Activated CD8-positive, alpha-beta memory T cell treated with anti-CD3 and anti-CD28 coated beads for 48 hours (primary cell): ENCODE measurements around the gene ATXN7L3B.

Experiments used
- DNase-seq, 3 experiments: peaks; one replicate each; pipeline ENCODE4 v3.0.0-alpha.2; 2020; ENCODE audit warnings: low read depth in 2 of 3, low spot score in 2 of 3

The ATXN7L3B gene

DNA sequence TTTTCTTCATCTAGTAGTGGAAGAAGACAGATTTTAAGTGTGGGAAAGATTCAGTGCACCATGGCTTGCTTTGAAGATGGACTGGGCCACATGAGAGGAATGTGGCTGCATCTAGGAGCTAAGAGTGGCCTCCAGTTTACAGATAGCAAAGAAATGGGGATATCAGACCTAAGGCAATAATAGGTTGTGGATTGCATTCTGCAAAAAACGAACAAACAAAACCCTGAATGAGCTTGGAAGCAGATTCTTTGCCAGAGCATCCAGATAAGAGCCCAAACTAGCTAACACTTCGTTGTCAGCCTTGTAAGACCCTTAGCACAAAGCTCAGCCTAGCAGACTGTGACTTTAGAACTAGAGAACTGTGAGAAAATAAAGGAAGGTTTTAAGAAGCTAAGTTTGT, 9.6 kb downstream of the ATXN7L3B start:
- DNase-seq, result no peak

DNA sequence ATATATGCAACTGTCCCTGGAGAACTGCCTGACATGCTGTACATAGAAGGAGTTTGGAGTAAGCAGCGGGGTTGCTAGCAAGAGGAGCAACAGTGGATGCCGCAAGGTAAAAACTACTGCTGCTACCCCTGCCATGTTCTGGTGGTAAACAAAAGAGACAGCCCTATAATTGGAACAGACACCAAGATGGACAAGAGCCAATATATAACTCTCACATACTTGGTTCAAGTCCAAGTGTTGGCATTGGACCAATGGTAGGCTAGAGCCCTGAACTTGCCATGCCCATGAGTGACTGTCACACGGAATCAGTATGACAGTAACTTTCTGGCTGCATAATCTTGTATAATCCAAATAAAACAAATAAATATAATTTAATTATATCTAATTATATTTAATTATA, 13.7 kb downstream of the ATXN7L3B start:
- no peak for DNase-seq

DNA sequence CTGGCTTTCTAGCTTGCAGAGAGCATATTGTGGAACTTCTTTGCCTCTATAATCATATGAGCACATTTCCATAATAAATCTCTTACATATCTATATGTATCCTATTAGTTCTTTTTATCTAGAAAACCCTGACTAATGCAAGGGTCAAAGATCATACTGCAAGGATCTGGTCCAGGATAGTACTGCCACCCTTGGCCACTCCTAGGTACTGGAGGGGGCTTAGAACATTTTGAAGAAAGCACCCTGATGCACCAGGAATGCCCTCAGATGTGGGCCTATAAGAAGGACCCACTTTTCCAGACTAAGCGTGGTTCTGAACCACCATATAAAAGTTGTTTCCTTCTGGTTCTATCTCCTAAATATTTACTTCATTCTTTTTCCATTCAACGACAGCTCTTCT, 14.6 kb downstream of the ATXN7L3B start:
- DNase-seq, result no peak

DNA sequence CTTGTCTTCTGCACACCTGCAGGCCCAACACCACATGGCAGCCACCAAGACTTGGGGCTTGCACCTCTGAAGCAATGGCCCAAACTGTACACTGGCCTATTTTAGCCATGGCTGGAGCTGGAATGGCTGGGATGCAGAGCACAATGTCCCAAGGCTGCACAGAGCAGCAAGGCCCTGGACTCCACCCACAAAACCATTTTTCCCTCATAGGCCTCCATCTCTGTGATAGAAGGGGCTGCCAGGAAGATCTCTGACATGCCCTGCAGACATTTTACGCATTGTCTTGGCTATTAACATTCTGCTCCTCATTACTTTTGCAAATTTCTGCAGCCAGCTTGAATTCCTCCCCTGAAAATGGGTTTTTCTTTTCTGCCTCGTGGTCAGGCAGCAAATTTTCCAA, 22.1 kb downstream of the ATXN7L3B start:
- no peak for DNase-seq

DNA sequence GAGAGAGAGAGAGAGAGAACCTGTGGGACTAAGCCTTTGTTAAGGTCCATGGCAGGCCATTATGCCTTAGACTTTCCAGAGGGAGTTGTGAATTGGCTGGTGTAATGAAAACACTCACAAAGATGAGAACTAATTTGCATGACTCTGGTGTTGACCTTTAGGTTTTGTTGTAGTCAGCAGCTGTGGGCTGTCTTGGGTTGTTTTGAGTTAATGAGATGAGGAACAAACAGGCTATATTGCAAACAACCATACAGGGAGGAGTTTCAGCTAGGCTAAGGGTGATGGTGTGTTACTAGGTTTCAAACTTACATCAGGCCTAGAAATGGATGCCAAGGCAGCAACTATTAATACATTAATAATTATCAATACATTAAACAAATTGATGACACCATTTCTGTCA, 26.3 kb downstream of the ATXN7L3B start:
- no peak for DNase-seq

DNA sequence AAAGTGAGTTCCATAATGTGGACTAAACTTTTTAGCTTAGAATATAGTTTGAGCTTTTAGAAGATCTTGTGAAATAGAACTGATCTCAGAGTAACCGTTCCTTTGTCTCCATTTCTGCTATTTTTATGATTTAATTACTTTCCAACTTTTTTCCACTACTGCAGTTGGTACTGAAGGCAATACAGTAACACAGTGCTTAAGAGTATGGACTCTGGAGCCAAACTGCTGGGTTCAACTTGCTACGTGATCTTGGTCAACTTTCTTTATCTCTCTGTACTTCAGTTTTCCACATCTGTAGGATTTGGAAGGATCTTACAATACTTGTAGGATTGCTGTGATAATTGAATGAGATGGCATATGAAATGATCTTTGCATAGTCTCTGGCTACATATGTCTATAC, 40.9 kb downstream of the ATXN7L3B start:
- no peak for DNase-seq

DNA sequence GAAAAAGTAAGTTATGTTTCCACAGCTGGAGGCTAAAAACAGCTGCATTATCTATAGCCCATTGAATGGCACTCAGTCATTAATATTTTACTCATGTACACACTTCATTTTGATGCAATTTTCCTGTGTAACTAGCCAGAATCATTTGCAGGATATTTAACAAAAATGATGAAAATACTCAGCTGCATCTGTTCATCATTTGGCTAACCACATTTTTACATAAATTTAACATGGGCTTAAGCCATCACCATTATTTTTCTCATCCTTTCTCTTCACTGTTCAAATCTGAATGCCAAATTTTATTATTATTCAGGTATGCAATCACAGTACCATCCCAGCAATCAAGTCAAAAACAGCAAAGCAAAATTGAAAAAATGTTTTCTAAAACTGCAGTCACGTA, 41.8 kb downstream of the ATXN7L3B start:
- DNase-seq, result no peak

DNA sequence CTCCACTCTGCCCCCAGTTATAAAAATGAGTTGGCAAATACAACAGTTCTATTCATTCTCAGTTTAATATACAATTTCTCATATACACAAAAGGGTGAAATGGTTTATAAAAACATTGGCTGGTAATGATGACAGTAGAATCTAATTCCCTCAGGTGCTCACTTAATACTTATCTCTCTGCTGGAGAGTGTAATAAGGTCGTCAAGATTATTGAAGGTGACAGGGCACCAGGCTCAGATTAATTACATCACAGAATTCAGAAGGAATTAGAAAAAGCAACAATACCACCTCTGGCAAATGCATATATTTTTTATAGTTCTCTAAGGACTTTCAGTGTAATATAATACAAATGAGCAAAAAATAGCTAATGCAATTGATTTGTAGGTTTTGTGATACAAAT, 42.3 kb downstream of the ATXN7L3B start:
- no peak for DNase-seq

DNA sequence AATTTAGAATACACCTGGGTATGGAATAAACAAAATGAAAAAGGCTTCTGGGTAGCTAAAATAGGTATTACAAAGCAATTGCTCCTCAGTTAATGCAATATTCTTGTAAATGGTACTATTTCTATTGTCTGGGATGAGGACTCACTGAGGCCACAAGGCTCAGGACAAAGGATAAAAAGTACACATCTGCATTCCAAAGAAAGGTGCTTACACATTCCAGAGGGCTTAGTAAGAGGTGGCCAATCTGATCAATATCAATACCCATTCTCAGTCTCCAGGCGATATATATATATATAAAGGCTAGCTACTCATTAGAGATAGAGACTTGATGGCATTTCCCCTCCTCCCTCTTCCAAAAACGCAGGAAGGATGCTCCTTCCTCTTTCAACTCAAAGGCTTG, 43.8 kb downstream of the ATXN7L3B start:
- DNase-seq, result no peak

DNA sequence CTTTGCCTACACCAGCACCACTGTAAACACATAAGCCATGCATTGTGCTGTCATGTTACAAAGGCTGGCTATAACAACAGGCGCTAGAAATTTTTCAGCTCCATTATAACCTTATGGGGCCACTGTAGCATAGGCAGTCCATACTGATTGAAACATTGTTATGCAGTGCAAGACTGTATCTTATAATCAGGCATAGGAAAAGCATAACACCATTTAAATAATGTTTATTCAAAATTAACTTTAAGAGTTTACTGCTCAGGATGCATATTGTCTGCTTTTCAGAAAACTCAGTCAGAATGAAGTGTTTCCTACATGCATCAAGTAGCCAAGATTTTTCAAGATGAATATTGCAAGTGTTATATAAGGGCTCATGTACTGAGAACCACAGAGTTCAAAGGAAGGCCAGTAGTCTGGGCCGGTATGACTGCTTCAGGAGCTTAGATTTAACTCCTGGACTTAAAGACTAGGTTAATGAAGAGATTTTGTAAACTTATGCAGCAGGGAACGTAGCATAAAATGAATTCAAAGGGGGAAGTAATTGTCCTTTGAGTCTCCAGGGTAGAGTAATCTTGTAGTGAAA, 46.9 kb downstream of the ATXN7L3B start:
- DNase-seq, result no peak

DNA sequence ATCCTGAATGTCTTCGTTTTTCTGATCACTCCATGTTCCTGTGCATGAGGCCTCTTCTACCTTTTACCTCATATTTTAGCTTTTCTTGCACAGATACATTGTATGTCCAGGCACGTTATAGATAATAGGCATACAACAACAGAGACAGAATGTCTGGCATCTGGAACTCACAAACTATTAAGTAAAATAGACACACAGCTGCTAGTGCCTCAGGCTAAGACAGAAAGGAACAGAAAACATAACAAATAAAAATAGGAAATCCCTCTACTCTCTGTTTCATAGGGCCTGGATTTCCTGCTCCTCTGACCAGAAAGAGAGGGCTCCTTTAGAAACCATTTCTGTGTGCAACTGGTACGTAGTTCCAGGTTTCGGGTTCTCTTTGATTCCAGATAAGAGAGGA, 48.6 kb downstream of the ATXN7L3B start:
- no peak for DNase-seq
